Liver (tissue), 9 donors: ENCODE data around the gene TUBA4B. TPM values are rescaled to one million over a fixed set of nuclear protein-coding genes. Genes with fewer than 3 reads are reported as not detected.

Source experiments
- DNase-seq: peaks from one replicate; pipeline ENCODE4 v3.0.0-alpha.2; 2017; ENCODE audit warnings: low spot score
- H3K27ac ChIP-seq, 2 donors: one replicate each; pipeline ENCODE4 v1.7.0; 2013; ENCODE audit warnings: inconsistent platforms in 2 of 2, low read length in 2 of 2, control low read depth in 1 of 2, low read depth in 1 of 2, mild to moderate bottlenecking in 1 of 2
- H3K27me3 ChIP-seq, 4 donors: one replicate each; pipeline versions ENCODE4 v1.6.1 to v1.7.0; 2013; ENCODE audit warnings: low read length in 3 of 4, inconsistent platforms in 1 of 4, mild to moderate bottlenecking in 1 of 4, moderate library complexity in 1 of 4; ENCODE audit not compliant: control insufficient read depth in 4 of 4, insufficient read depth in 4 of 4
- H3K36me3 ChIP-seq, 4 donors: one replicate each; pipeline versions ENCODE4 v1.6.1 to v1.7.0; 2013; ENCODE audit warnings: low read length in 3 of 4, mild to moderate bottlenecking in 3 of 4, low read depth in 1 of 4, moderate library complexity in 1 of 4; ENCODE audit not compliant: control insufficient read depth in 4 of 4, insufficient read depth in 3 of 4
- H3K4me1 ChIP-seq, 4 donors: one replicate each; pipeline versions ENCODE4 v1.6.1 to v1.7.0; 2013; ENCODE audit warnings: low read length in 3 of 4, mild to moderate bottlenecking in 3 of 4, moderate library complexity in 1 of 4; ENCODE audit not compliant: control insufficient read depth in 4 of 4, insufficient read depth in 4 of 4
- H3K4me3 ChIP-seq, 3 donors: one replicate each; pipeline versions ENCODE4 v1.6.1 to v1.7.0; 2013; ENCODE audit warnings: low read length in 3 of 3, control low read depth in 1 of 3, low read depth in 1 of 3, mild to moderate bottlenecking in 1 of 3
- H3K9ac ChIP-seq, 2 donors: one replicate each; pipeline ENCODE4 v1.7.0; 2013; ENCODE audit warnings: low read length in 2 of 2, mild to moderate bottlenecking in 2 of 2, moderate library complexity in 2 of 2, control low read depth in 1 of 2, low read depth in 1 of 2
- H3K9me3 ChIP-seq, 4 donors: one replicate each; pipeline versions ENCODE4 v1.6.1 to v1.7.0; 2013; ENCODE audit warnings: low read length in 3 of 4; ENCODE audit not compliant: control insufficient read depth in 4 of 4
- EGR1 ChIP-seq, 2 donors: IDR thresholded peaks; 2 replicates each; pipeline ENCODE4 v1.6.1; 2016 to 2018; ENCODE audit warnings: antibody characterized with exemption in 2 of 2, low read depth in 2 of 2
- FOXA1 ChIP-seq: IDR thresholded peaks from 2 replicates; pipeline ENCODE4 v1.6.1; 2016; ENCODE audit warnings: antibody characterized with exemption
- FOXA2 ChIP-seq: IDR thresholded peaks from 2 replicates; pipeline ENCODE4 v1.6.1; 2016; ENCODE audit warnings: antibody characterized with exemption
- GABPA ChIP-seq, 2 donors: IDR thresholded peaks in 1 of 2; conservative IDR thresholded peaks in 1 of 2; 2 replicates each; pipeline ENCODE4 v1.6.1; 2016; ENCODE audit warnings: antibody characterized with exemption in 2 of 2, mild to moderate bottlenecking in 1 of 2, moderate library complexity in 1 of 2
- HNF4A ChIP-seq, 2 donors: conservative IDR thresholded peaks; 2 replicates each; pipeline ENCODE4 v1.6.1; 2016; ENCODE audit warnings: antibody characterized with exemption in 2 of 2, mild to moderate bottlenecking in 2 of 2
- HNF4G ChIP-seq: IDR thresholded peaks from 2 replicates; pipeline ENCODE4 v1.6.1; 2016; ENCODE audit warnings: antibody characterized with exemption
- JUND ChIP-seq, 2 donors: IDR thresholded peaks; 2 replicates each; pipeline ENCODE4 v1.6.1; 2016; ENCODE audit warnings: antibody characterized with exemption in 2 of 2
- MAX ChIP-seq: IDR thresholded peaks from 2 replicates; pipeline ENCODE4 v1.6.1; 2016; ENCODE audit warnings: antibody characterized with exemption
- NR2F2 ChIP-seq: IDR thresholded peaks from 2 replicates; pipeline ENCODE4 v1.6.1; 2016; ENCODE audit warnings: antibody characterized with exemption
- RAD21 ChIP-seq, 2 donors: IDR thresholded peaks; 2 replicates each; pipeline ENCODE4 v1.6.1; 2016; ENCODE audit warnings: antibody characterized with exemption in 2 of 2, mild to moderate bottlenecking in 2 of 2
- RXRA ChIP-seq, 2 donors: IDR thresholded peaks; 2 replicates each; pipeline ENCODE4 v1.6.1; 2017 to 2018; ENCODE audit warnings: antibody characterized with exemption in 2 of 2, mild to moderate bottlenecking in 1 of 2
- SP1 ChIP-seq: IDR thresholded peaks from 2 replicates; pipeline ENCODE4 v1.6.1; 2018; ENCODE audit warnings: antibody characterized with exemption, mild to moderate bottlenecking
- TAF1 ChIP-seq: conservative IDR thresholded peaks from 2 replicates; pipeline ENCODE4 v1.6.1; 2016; ENCODE audit warnings: antibody characterized with exemption, mild to moderate bottlenecking
- YY1 ChIP-seq: IDR thresholded peaks from 2 replicates; pipeline ENCODE4 v1.6.1; 2016; ENCODE audit warnings: antibody characterized with exemption, mild to moderate bottlenecking
- WGBS: extraction: QIAGEN DNeasy Blood & Tissue Kit; methylation state at CpG from one replicate; pipeline ENCODE4 v1.1.7; 2013; 5-methylcytosine and 5-hydroxymethylcytosine counted together
- polyA plus RNA-seq, 2 donors: library from polyadenylated mRNA; stranded (reverse) in 1 of 2; unstranded in 1 of 2; fragments of 200-250 nt in 1 of 2; fragments of >200 nt in 1 of 2; fragmentation: Nextera tagmentation in 1 of 2; extraction: Ambion mirVana in 1 of 2; gene quantifications; one replicate each; pipeline versions ENCODE4 v1.2.1 to v1.2.3, GENCODE V29; 2013 to 2015
- total RNA-seq, 2 donors: library from RNA; depleted of rRNA; stranded (reverse); fragments of >200 nt; gene quantifications; one replicate each; pipeline ENCODE4 v1.2.3, GENCODE V29; 2014
- TF ChIP-seq, protein P1 (sequence below): IDR thresholded peaks from 2 replicates; pipeline ENCODE4 v1.6.1; 2016; ENCODE audit warnings: antibody characterized with exemption, mild to moderate bottlenecking
- TF ChIP-seq, protein P2 (sequence below): IDR thresholded peaks from 2 replicates; pipeline ENCODE4 v1.6.1; 2016; ENCODE audit warnings: antibody characterized with exemption
- TF ChIP-seq, protein P3 (sequence below): fragments of 150-350 bp; IDR thresholded peaks from 2 replicates; pipeline ENCODE4 v1.5.1; 2017; ENCODE audit warnings: improper control_type of control experiment, low read depth, low read length; ENCODE audit not compliant: missing input control
- TF ChIP-seq, protein P4 (sequence below): IDR thresholded peaks from 2 replicates; pipeline ENCODE4 v1.6.1; 2016; ENCODE audit warnings: antibody characterized with exemption
- donor health status: healthy.
- donor health status: healthy.
- donor health status: healthy.
- donor health status: healthy.
- donor health status: healthy.

Gene TUBA4B
- total and polyA plus RNA-seq, 4 donors = 0.08 to 0.20 (median 0.19) TPM; not detected in 1

DNA sequence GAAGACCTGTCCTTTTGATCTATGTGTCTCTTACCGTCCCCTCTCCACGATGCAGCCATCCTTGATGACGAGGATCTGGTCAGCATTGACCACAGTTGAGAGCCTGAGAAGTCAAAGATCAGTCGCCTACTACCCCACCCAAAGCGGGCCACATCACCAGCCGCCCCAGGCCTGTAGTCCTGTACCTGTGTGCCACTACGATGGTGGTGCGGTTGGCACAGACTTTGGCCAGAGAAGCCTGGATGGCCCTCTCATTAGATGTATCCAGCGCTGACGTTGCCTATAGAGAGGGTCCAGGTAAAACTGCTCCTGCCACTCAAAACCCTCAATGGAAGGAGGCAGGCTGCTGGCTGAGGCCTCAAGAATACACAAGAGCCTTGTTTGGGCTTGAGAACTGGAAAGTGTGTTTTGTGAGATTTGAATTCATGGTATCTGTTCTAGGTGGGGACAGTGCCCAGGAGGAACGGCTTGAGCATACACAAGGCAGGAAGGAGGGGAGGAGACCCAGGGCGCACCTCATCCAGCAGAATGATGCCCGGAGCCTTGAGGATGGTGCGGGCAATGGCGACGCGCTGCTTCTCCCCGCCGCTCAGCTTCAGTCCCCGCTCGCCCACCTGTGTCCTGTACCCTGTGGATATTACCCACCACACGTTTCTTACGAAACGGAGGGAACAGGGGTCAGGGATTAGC lies 42.7 kb upstream of the TUBA4B start (continued):
- TF ChIP-seq, protein P1, sequence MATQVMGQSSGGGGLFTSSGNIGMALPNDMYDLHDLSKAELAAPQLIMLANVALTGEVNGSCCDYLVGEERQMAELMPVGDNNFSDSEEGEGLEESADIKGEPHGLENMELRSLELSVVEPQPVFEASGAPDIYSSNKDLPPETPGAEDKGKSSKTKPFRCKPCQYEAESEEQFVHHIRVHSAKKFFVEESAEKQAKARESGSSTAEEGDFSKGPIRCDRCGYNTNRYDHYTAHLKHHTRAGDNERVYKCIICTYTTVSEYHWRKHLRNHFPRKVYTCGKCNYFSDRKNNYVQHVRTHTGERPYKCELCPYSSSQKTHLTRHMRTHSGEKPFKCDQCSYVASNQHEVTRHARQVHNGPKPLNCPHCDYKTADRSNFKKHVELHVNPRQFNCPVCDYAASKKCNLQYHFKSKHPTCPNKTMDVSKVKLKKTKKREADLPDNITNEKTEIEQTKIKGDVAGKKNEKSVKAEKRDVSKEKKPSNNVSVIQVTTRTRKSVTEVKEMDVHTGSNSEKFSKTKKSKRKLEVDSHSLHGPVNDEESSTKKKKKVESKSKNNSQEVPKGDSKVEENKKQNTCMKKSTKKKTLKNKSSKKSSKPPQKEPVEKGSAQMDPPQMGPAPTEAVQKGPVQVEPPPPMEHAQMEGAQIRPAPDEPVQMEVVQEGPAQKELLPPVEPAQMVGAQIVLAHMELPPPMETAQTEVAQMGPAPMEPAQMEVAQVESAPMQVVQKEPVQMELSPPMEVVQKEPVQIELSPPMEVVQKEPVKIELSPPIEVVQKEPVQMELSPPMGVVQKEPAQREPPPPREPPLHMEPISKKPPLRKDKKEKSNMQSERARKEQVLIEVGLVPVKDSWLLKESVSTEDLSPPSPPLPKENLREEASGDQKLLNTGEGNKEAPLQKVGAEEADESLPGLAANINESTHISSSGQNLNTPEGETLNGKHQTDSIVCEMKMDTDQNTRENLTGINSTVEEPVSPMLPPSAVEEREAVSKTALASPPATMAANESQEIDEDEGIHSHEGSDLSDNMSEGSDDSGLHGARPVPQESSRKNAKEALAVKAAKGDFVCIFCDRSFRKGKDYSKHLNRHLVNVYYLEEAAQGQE = no peak

DNA sequence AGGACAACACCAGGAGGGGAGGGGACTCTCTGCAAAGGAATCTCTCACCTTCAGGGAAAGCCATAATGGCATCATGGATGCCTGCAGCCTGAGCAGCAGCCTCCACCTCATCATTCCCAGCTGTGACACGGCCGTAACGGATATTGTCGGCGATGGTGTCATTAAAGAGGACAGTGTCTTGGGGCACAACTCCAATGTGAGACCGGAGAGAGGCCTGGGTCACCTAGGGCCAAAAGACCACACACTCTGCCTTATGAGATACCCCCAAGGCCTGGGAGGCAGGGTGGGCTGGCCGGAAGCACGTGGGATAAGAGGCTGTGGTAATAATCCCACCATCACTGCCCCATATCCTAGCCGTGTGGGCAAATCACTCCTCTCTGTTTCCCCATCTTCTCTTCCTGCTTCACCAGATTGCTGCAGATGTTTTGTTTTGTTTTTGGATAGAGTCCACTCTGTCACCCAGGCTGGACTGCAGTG lies 42.1 kb upstream of the TUBA4B start:
- WGBS = 94% methylated on average over 9 of the region's 9 CpGs

More for the DNA sequence above, 42.1 kb upstream of the TUBA4B start:
- Histone ChIP-seq H3K9me3 (no peaks in the 10 kb centered on the region), H3K4me1 (peaks cover 3 to 26% (median 22%) of the 10 kb centered on the region in 4 donors), H3K36me3 (peaks cover 11 to 37% (median 15%) of the 10 kb centered on the region in 4 donors), H3K27ac (no peak overlapping the region), H3K9ac (no peak overlapping the region), H3K27me3 (no peaks in the 10 kb centered on the region), H3K4me3 (no peak overlapping the region)
- TF ChIP-seq HNF4G (no peak), EGR1 (IDR thresholded peaks at IDR 0.05; ENCODE audit: low read depth in 2 of 2) (no peak), TAF1 (no peak), RXRA (IDR thresholded peaks at IDR 0.05) (no peak), FOXA1 (no peak), MAX (no peak), FOXA2 (no peak), NR2F2 (no peak), JUND (IDR thresholded peaks at IDR 0.05) (no peak), GABPA (IDR thresholded peaks at IDR 0.05 in 1 of 2, conservative IDR thresholded peaks at IDR 0.05 in 1 of 2) (no peak), HNF4A (conservative IDR thresholded peaks at IDR 0.05) (no peak), SP1 (no peak), YY1 (no peak), RAD21 (IDR thresholded peaks at IDR 0.05) (no peak)
- TF ChIP-seq, protein P2, sequence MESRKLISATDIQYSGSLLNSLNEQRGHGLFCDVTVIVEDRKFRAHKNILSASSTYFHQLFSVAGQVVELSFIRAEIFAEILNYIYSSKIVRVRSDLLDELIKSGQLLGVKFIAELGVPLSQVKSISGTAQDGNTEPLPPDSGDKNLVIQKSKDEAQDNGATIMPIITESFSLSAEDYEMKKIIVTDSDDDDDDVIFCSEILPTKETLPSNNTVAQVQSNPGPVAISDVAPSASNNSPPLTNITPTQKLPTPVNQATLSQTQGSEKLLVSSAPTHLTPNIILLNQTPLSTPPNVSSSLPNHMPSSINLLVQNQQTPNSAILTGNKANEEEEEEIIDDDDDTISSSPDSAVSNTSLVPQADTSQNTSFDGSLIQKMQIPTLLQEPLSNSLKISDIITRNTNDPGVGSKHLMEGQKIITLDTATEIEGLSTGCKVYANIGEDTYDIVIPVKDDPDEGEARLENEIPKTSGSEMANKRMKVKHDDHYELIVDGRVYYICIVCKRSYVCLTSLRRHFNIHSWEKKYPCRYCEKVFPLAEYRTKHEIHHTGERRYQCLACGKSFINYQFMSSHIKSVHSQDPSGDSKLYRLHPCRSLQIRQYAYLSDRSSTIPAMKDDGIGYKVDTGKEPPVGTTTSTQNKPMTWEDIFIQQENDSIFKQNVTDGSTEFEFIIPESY = no peak
- TF ChIP-seq, protein P3, sequence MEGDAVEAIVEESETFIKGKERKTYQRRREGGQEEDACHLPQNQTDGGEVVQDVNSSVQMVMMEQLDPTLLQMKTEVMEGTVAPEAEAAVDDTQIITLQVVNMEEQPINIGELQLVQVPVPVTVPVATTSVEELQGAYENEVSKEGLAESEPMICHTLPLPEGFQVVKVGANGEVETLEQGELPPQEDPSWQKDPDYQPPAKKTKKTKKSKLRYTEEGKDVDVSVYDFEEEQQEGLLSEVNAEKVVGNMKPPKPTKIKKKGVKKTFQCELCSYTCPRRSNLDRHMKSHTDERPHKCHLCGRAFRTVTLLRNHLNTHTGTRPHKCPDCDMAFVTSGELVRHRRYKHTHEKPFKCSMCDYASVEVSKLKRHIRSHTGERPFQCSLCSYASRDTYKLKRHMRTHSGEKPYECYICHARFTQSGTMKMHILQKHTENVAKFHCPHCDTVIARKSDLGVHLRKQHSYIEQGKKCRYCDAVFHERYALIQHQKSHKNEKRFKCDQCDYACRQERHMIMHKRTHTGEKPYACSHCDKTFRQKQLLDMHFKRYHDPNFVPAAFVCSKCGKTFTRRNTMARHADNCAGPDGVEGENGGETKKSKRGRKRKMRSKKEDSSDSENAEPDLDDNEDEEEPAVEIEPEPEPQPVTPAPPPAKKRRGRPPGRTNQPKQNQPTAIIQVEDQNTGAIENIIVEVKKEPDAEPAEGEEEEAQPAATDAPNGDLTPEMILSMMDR = no peak
- TF ChIP-seq, protein P1 = no peak
- TF ChIP-seq, protein P4, sequence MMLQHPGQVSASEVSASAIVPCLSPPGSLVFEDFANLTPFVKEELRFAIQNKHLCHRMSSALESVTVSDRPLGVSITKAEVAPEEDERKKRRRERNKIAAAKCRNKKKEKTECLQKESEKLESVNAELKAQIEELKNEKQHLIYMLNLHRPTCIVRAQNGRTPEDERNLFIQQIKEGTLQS = no peak
- peak; percentile 31 for DNase-seq
